Thoracic aorta (tissue), 2 donors: ENCODE results near the gene WNT9B. TPM values are rescaled to one million over a fixed set of nuclear protein-coding genes. Genes with fewer than 3 reads are reported as not detected.
A peak's percentile ranks its signal among the peaks of the same experiment; 100 is the strongest.

Experiments
- ATAC-seq: fragments of 150-250 bp; one replicate; pipeline ENCODE4 v1.8.0; 2017; ENCODE audit warnings: low read depth; ENCODE audit not compliant: insufficient number of reproducible peaks, low FRiP score
- DNase-seq: peaks from one replicate; pipeline ENCODE4 v3.0.0-alpha.2; 2020; ENCODE audit warnings: low spot score
- H3K27ac ChIP-seq, 2 donors: fragments of 200-600 bp; sonication (generic); 1 replicate in 1 of 2; 2 replicates in 1 of 2; pipeline ENCODE4 v1.5.1; 2016; ENCODE audit warnings: mild to moderate bottlenecking in 2 of 2, moderate library complexity in 2 of 2
- H3K27me3 ChIP-seq: fragments of 200-600 bp; sonication (generic); replicated peaks from 2 replicates; pipeline ENCODE4 v1.6.0; 2016; ENCODE audit warnings: mild to moderate bottlenecking; ENCODE audit not compliant: insufficient read depth
- H3K36me3 ChIP-seq: fragments of 200-600 bp; sonication (generic); one replicate; pipeline ENCODE4 v1.5.1; 2016
- H3K4me1 ChIP-seq, 2 donors: fragments of 200-600 bp; sonication (generic); 1 replicate in 1 of 2; 2 replicates in 1 of 2; pipeline versions ENCODE4 v1.5.1 to v1.6.0; 2016; ENCODE audit warnings: low read depth in 2 of 2, mild to moderate bottlenecking in 1 of 2; ENCODE audit not compliant: control insufficient read depth in 1 of 2
- H3K4me3 ChIP-seq: fragments of 200-600 bp; sonication (generic); 2 replicates; pipeline ENCODE4 v1.5.1; 2016; ENCODE audit warnings: mild to moderate bottlenecking
- H3K9me3 ChIP-seq: fragments of 200-600 bp; sonication (generic); 2 replicates; pipeline ENCODE4 v1.5.1; 2016
- CTCF ChIP-seq: fragments of 200-600 bp; sonication (generic); IDR thresholded peaks from one replicate; pipeline ENCODE4 v1.5.1; 2019; ENCODE audit warnings: antibody characterized with exemption
- total RNA-seq, 2 donors: library from RNA; depleted of rRNA; stranded (reverse); fragments of >200 nt; gene quantifications; one replicate each; pipeline versions ENCODE4 v1.1.0 to v1.2.3, GENCODE V29; 2016

The WNT9B gene
- total RNA-seq, 2 donors from 2014 or later = 2.2 TPM; not detected in 1

DNA sequence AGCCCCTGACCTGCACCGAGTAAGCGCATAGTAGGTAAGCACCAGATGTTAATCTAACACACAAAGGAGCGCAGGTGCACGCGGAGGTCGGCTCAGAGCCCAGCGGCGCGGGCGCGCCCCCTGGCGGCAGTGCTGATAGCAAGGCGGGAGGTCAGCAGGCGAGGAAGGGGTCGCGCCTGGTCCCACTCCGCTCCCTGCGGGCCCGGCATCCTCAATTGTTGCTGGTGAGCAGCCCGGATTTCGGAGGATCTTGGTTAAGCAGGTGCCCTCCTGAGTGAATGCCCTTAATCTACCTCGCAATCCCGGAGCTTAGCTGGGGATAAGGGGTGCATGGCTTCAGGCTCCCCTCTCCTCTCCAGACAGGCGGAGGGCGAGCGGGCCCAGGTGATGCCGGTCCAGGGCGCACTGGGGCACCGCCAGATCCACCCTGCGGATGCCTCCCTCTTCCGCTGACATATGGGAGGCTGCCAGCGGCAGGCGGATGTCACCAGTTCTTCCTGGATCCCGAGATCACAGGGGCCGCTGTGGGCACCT lies 28.9 kb upstream of the WNT9B start:
- Histone ChIP-seq H3K36me3 (no peaks in the 10 kb centered on the region), H3K27me3 (peaks cover 5% of the 10 kb centered on the region), H3K4me3 (no peak overlapping the region), H3K9me3 (no peaks in the 10 kb centered on the region), H3K4me1 (peaks cover 14 to 21% of the 10 kb centered on the region in 2 donors), H3K27ac (no peak overlapping the region)
- ATAC-seq (no peak), DNase-seq (no peak)
- TF ChIP-seq CTCF = peak; percentile 19

DNA sequence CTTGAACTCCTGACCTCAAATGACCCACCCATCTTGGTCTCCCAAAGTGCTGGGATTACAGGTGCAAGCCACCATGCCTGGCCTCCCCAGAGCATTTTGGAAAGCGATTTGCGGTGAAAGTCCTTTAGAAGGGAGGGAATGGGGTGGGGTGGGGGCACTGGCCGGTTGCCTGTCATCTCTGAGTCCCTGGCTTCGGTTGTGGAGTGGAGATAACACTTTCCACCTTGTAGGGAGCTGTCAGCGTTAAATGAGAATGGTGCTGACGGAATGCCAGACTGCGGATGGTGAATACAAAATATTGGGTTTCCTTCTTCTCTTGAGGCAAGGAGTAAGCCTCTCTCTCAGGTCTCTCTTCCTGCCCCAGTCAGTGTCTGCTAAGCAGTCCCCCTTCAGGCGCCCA lies 27.7 kb upstream of the WNT9B start:
- no peaks in the 10 kb centered on the region for H3K36me3 ChIP-seq
- no peaks in the 10 kb centered on the region for H3K9me3 ChIP-seq
- ATAC-seq (no peak), DNase-seq (no peak)
- TF ChIP-seq CTCF = no peak
- no peak overlapping the region for H3K4me3 ChIP-seq
- H3K4me1 ChIP-seq = peaks cover 11 to 17% of the 10 kb centered on the region in 2 donors
- H3K27me3 ChIP-seq = peaks cover 5% of the 10 kb centered on the region
- no peak overlapping the region for H3K27ac ChIP-seq

DNA sequence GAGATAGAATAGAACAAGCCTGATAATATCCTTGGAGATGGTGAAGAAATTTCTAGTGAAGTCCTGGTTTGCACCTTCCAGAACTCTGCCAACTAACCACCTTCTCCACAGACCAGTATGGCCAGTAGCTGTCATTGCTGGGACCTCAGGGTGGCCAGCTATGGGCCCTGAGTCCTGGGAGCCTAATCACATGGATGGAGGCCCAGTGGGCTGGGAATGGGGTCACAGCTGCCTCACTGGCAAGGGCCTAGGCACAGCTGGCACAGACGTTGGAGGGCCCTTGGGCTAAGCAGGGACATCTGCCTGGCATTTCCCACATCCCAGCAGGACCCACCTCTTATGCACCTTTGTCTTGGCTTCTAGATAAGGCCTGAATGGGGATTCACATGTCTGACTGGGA lies 25.3 kb upstream of the WNT9B start:
- Histone ChIP-seq H3K4me1 (no peaks in the 10 kb centered on the region), H3K27me3 (no peaks in the 10 kb centered on the region), H3K9me3 (no peaks in the 10 kb centered on the region), H3K4me3 (no peak overlapping the region), H3K36me3 (no peaks in the 10 kb centered on the region), H3K27ac (no peak overlapping the region)
- no peak for DNase-seq
- no peak for TF ChIP-seq CTCF
- ATAC-seq = no peak

- H3K27ac ChIP-seq = no peak overlapping the region
- no peaks in the 10 kb centered on the region for H3K27me3 ChIP-seq
- H3K9me3 ChIP-seq = no peaks in the 10 kb centered on the region
- no peak for ATAC-seq
- no peak overlapping the region for H3K4me3 ChIP-seq
- no peaks in the 10 kb centered on the region for H3K36me3 ChIP-seq
- no peak for TF ChIP-seq CTCF
- H3K4me1 ChIP-seq = no peaks in the 10 kb centered on the region
- no peak for DNase-seq
Measured at GRCh38 chr17:46827274-46827673, 24.1 kb upstream of the WNT9B start.

DNA sequence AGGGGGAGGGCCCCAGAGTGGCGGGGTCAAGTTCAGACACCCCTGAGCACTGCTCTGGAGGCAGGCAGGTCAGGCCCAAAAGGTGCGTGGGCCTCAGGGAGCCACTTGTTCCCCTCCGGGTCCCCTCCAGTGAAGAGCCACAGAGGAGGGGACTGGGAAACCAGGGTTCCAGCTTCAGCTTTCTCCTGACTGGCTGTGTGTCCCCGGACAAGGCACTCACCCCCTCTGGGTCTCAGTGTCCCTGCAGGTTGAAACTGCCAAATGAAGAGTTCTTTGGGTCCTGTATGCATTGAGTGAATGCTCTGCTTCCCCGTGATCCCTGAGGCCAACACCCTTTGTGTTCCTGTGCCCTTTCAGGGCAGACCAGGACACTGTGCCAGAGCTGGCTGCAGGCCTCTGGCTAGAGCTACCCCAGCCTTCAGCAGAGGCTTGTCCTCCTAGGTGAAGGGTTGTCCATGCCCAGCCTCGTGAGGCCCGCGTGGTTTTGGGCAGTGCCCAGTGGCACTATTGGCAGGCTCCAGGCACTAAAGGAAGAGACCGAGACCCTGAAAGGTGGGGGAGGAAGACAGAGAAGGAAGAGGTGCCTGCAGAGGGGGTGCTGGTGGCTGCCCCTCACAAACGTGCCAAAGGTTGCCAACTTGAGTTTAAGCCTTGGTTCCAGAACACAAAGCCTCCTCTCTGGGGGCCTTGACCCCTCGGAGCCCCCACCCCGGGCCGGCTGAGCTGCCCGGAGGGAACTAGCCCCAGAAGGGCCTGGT lies 19.6 kb upstream of the WNT9B start:
- H3K27ac ChIP-seq = no peak overlapping the region
- no peak for TF ChIP-seq CTCF
- H3K36me3 ChIP-seq = no peaks in the 10 kb centered on the region
- no peak overlapping the region for H3K4me3 ChIP-seq
- no peak for DNase-seq
- H3K9me3 ChIP-seq = no peaks in the 10 kb centered on the region
- no peaks in the 10 kb centered on the region for H3K27me3 ChIP-seq
- no peak for ATAC-seq
- H3K4me1 ChIP-seq = no peaks in the 10 kb centered on the region
